GM11168 (cell line): ENCODE measurements around the gene HMGN4.
"Not testable (repeated sequence)": the region's sequence is repeated elsewhere in the genome, so short reads cannot be mapped to it uniquely, and the experiment has no call there.

Experiments used
- in situ Hi-C: fragments of 300-500 bp; cut with MboI; formaldehyde crosslinking; loops from one replicate; pipeline ENCODE4 v1.12.0; 2022; ENCODE audit warnings: low sequenced_read_pairs; ENCODE audit not compliant: unreplicated experiment

The HMGN4 gene

GRCh38 chr6:26537846-26538571, at the start of gene HMGN4:
Gene HMGN4 (plus strand): TSS chr6:26538366. CDS start chr6:26545207, 6,841 bp downstream.
- in situ Hi-C loops: loop anchor here (10.0 kb wide), 1 partner anchor 203 kb away; no protein-coding TSS in a partner anchor

GRCh38 chr6:26489996-26490964, 47.9 kb upstream of the HMGN4 start:
- in situ Hi-C loops: no loop called here

- in situ Hi-C loops: no loop called here
Observed at GRCh38 chr6:26491604-26492003, 46.6 kb upstream of the HMGN4 start.

- in situ Hi-C loops: no loop called here
Observed at GRCh38 chr6:26493258-26493657, 44.9 kb upstream of the HMGN4 start.

GRCh38 chr6:26494117-26494516, 44.0 kb upstream of the HMGN4 start:
- in situ Hi-C loops: no loop called here

GRCh38 chr6:26495281-26495680, 42.9 kb upstream of the HMGN4 start:
- in situ Hi-C loops: no loop called here

GRCh38 chr6:26497610-26498009, 40.6 kb upstream of the HMGN4 start:
- in situ Hi-C loops: no loop called here

- in situ Hi-C loops: no loop called here
Observed at GRCh38 chr6:26500102-26500501, 38.1 kb upstream of the HMGN4 start, which contains the start of gene BTN1A1. Gene BTN1A1 (plus strand): TSS chr6:26500303. CDS start chr6:26501287, 984 bp downstream.

GRCh38 chr6:26501482-26501986, 36.6 kb upstream of the HMGN4 start:
- in situ Hi-C loops: no loop called here

GRCh38 chr6:26502165-26502564, 36.0 kb upstream of the HMGN4 start:
- in situ Hi-C loops: no loop called here

- in situ Hi-C loops: no loop called here
Observed at GRCh38 chr6:26502626-26503025, 35.5 kb upstream of the HMGN4 start.

GRCh38 chr6:26507658-26508057, 30.5 kb upstream of the HMGN4 start:
- in situ Hi-C loops: no loop called here

GRCh38 chr6:26511033-26511432, 27.1 kb upstream of the HMGN4 start:
- in situ Hi-C loops: not testable (repeated sequence)

- in situ Hi-C loops: no loop called here
Observed at GRCh38 chr6:26514984-26515383, 23.2 kb upstream of the HMGN4 start.

- in situ Hi-C loops: no loop called here
Observed at GRCh38 chr6:26516481-26517427, 21.4 kb upstream of the HMGN4 start.

- in situ Hi-C loops: no loop called here
Observed at GRCh38 chr6:26519359-26519758, 18.8 kb upstream of the HMGN4 start.

GRCh38 chr6:26520237-26520849, 17.8 kb upstream of the HMGN4 start:
- in situ Hi-C loops: no loop called here

- in situ Hi-C loops: no loop called here
Observed at GRCh38 chr6:26520850-26521599, 17.1 kb upstream of the HMGN4 start.
